BJ (cell line): ENCODE results near the gene AGAP1. TPM values are rescaled to one million over a fixed set of nuclear protein-coding genes. Genes with fewer than 3 reads are reported as not detected.

Source experiments
- CTCF ChIA-PET: fragments of 350-600 bp; formaldehyde crosslinking; extraction: SDS; loops from one replicate; lab custom pipeline; 2021; ENCODE audit warnings: antibody characterized with exemption, inconsistent platforms; lab: Yijun Ruan, JAX
- POLR2A ChIA-PET: fragments of 300-600 bp; sonication (Branson Sonifier 250); formaldehyde crosslinking; extraction: SDS; loops from one replicate; lab custom pipeline; 2021; ENCODE audit warnings: antibody characterized with exemption; lab: Charles Lee
- DNase-seq: peaks from one replicate; pipeline ENCODE4 v3.0.0-alpha.2; 2011; ENCODE audit warnings: low read depth
- H3K27me3 ChIP-seq: 2 replicates; pipeline ENCODE4 v1.6.0; 2011; ENCODE audit warnings: low read length; ENCODE audit not compliant: control insufficient read depth, insufficient read depth
- H3K36me3 ChIP-seq: 2 replicates; pipeline ENCODE4 v1.5.1; 2011; ENCODE audit warnings: low read length; ENCODE audit not compliant: control insufficient read depth, insufficient read depth
- H3K4me3 ChIP-seq: 2 replicates; pipeline ENCODE4 v1.5.1; 2011; ENCODE audit warnings: low read depth, mild to moderate bottlenecking, control low read depth, low read length
- polyA plus RNA-seq: library from polyadenylated mRNA; depleted of rRNA; stranded (reverse); fragments of >200 nt; gene quantifications from 2 replicates; pipeline ENCODE4 v1.2.3, GENCODE V29; 2011
- TF ChIP-seq, protein P1 (sequence below): IDR thresholded peaks from 2 replicates; pipeline ENCODE4 v1.5.1; 2011; ENCODE audit warnings: low read depth, mild to moderate bottlenecking, control low read depth, inconsistent platforms, low read length, moderate library complexity; ENCODE audit not compliant: insufficient read depth

Gene AGAP1
- polyA plus RNA-seq, 1 experiment: 14.9 TPM

DNA sequence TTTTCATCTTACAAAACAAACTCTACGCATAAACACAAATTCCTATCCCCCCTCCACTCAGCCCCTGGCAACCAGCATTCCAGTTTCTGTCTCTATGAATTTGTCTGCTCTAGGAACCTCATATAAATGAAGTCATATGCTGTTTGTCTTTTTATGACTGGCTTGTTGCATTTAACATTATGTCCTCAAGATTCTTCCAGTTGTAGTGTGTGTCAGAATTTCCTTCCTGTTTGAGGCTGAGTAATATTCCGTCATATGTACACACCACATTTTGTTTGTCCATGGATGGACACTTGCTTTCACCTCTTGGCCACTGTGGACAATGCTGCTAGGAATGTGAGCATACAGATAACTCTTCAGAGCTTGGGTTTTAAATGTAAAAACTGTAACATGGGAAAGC is 402.2 kb downstream of the AGAP1 start:
- Histone ChIP-seq H3K27me3 (no peaks in the 10 kb centered on the region), H3K36me3 (no peaks in the 10 kb centered on the region), H3K4me3 (no peak overlapping the region)
- ChIA-PET POLR2A (no interaction called here), CTCF (no interaction called here)
- TF ChIP-seq, protein P1, sequence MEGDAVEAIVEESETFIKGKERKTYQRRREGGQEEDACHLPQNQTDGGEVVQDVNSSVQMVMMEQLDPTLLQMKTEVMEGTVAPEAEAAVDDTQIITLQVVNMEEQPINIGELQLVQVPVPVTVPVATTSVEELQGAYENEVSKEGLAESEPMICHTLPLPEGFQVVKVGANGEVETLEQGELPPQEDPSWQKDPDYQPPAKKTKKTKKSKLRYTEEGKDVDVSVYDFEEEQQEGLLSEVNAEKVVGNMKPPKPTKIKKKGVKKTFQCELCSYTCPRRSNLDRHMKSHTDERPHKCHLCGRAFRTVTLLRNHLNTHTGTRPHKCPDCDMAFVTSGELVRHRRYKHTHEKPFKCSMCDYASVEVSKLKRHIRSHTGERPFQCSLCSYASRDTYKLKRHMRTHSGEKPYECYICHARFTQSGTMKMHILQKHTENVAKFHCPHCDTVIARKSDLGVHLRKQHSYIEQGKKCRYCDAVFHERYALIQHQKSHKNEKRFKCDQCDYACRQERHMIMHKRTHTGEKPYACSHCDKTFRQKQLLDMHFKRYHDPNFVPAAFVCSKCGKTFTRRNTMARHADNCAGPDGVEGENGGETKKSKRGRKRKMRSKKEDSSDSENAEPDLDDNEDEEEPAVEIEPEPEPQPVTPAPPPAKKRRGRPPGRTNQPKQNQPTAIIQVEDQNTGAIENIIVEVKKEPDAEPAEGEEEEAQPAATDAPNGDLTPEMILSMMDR: no peak
- no peak for DNase-seq

DNA sequence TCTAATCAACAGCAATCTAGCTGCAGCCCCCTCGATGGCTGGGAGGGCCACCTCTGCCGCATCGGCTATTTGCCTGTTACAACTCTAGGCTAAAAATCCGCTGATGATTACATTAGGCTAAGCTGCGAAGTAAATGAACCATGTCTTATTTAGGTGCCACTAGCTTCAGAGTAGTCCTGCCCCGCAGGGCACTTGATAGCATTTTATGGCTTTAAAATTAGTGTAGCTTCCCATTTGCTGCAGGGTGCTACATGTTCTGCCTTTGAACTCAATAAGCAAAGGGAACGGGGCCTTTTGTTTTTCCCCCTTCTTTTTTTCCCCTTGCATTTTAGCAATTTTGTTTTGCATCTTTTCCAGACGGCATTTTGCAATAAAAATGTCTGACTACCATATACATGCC is 404.1 kb downstream of the AGAP1 start:
- Histone ChIP-seq H3K36me3 (no peaks in the 10 kb centered on the region), H3K27me3 (no peaks in the 10 kb centered on the region), H3K4me3 (no peak overlapping the region)
- CTCF ChIA-PET: no interaction called here
- POLR2A ChIA-PET: no interaction called here
- TF ChIP-seq, protein P1: no peak
- no peak for DNase-seq

DNA sequence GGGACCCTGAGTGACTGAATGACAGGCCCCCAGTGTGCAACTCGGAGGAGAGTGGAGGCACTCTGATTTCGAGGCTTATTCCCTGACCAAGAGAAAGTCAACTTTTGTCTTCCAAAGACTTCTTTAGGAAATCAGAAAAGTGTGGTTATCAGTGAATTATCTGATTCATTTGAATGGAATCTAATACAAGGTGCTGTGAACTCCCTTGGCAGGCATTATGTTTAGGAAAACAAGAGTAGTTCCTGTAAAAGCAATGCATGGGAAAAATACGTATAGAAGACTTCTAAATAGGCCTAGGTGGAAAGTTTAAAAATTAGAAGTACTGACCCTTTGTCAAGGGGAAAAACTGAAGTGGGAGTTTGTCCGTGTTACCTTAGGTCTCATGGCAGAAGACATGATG is 404.9 kb downstream of the AGAP1 start:
- ChIA-PET CTCF (no interaction called here), POLR2A (no interaction called here)
- H3K27me3 ChIP-seq: no peaks in the 10 kb centered on the region
- H3K4me3 ChIP-seq: no peak overlapping the region
- no peaks in the 10 kb centered on the region for H3K36me3 ChIP-seq
- TF ChIP-seq, protein P1: no peak
- no peak for DNase-seq

DNA sequence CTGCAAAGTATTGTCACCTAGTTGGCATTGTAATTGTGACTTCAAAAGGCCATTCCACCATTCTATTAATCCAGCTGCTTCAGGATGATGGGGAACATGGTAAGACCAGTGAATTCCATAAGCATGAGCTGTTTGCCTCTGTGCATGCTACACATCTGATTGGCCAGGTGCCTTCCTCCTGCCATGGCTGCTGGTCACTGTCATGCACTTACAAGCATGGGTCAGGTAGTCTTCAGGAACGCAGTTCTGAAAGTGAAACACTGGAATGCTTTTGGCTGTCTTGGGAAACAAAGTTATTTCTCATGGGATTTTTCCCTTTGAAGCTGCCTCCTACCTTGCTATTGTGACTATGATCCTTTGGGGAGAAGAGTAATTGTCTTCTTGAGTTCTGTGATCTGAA is 406.8 kb downstream of the AGAP1 start:
- TF ChIP-seq, protein P1: no peak
- ChIA-PET POLR2A (no interaction called here), CTCF (interaction anchor here (0.6 kb wide), 1 partner anchor 32 kb away, joined by 3 read pairs; no protein-coding TSS in a partner anchor)
- Histone ChIP-seq H3K4me3 (no peak overlapping the region), H3K27me3 (no peaks in the 10 kb centered on the region), H3K36me3 (no peaks in the 10 kb centered on the region)
- DNase-seq: no peak

DNA sequence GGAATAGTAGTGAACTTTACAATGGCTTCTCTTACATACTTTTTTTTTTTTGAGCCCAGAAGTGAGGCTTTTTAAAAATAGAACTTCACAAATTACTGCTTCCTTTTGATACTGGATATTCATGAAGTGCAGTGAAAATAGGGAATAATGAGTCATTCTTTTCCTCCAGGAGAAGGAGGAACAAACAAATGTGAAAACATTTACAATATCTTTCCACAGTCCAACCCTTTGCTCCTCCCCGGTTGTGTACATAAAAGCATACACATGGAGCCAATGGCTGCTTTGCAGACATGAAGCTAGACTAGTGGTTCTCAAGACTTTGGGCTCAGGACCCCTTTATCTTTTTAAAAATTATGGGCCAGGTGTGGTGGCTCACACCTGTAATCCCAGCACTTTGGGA is 407.4 kb downstream of the AGAP1 start:
- Histone ChIP-seq H3K36me3 (no peaks in the 10 kb centered on the region), H3K4me3 (no peak overlapping the region), H3K27me3 (no peaks in the 10 kb centered on the region)
- ChIA-PET POLR2A (no interaction called here), CTCF (interaction anchor here (0.6 kb wide), 1 partner anchor 32 kb away, joined by 3 read pairs; no protein-coding TSS in a partner anchor)
- TF ChIP-seq, protein P1: no peak
- no peak for DNase-seq
